Body of pancreas (tissue), 4 donors: ENCODE results near the gene GNB5.

ENCODE experiments used
- CTCF ChIP-seq, 7 experiments: fragments of 450-650 bp in 4 of 7; fragments of 200-600 bp in 3 of 7; sonication (generic) in 3 of 7; IDR thresholded peaks; one replicate each; pipeline ENCODE4 v1.5.1; 2016 to 2019; ENCODE audit warnings: antibody characterized with exemption in 7 of 7
- POLR2A ChIP-seq, 3 donors: fragments of 450-650 bp; IDR thresholded peaks; one replicate each; pipeline ENCODE4 v1.6.1; 2016; ENCODE audit warnings: antibody characterized with exemption in 3 of 3, mild to moderate bottlenecking in 2 of 3

DNA sequence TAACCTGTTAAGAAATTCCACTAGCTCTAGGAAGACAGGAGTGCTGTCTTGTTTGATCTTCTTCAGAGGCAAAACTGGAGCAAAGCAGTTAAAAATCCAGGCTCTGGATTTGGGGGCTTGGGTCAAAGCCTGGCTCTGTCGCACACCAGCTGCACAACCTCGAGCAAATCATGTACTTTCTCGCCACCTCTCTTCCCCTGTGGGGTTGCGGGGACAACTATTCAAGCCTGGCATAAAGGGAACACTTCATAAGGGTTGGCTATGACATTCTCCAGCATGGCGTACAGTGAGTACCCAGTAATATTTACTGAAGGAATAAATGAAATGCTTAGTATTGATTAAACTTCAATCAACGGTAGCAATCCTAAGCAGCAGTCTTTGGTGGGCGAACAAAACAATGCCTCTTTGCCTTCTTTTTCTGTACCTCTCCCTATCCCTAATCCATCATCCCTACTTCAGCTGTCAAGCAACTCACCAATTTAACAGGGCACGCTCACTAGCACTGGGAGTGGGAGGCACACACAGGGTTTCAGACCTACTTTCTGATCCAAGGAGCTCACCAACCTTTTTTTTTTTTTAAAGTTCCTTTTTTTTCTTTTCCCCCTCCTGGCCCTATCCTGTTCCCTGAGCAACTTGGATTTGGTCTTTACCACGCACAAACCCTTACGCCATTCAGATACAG is 33.0 kb downstream of the GNB5 start:
- no peak for TF ChIP-seq CTCF (IDR thresholded peaks at IDR 0.05)
- no peak for TF ChIP-seq POLR2A (IDR thresholded peaks at IDR 0.05)
